Measurements from ENCODE around the gene HOOK2. TPM values are rescaled to one million over a fixed set of nuclear protein-coding genes. Genes with fewer than 3 reads are reported as not detected.
A peak's percentile ranks its signal among the peaks of the same experiment; 100 is the strongest.

HOOK2 gene
- total and polyA plus RNA-seq, 2 donors (not counting 1 experiment from before 2014, with no cell fraction given), result 6.6 to 26.6 TPM

DNA sequence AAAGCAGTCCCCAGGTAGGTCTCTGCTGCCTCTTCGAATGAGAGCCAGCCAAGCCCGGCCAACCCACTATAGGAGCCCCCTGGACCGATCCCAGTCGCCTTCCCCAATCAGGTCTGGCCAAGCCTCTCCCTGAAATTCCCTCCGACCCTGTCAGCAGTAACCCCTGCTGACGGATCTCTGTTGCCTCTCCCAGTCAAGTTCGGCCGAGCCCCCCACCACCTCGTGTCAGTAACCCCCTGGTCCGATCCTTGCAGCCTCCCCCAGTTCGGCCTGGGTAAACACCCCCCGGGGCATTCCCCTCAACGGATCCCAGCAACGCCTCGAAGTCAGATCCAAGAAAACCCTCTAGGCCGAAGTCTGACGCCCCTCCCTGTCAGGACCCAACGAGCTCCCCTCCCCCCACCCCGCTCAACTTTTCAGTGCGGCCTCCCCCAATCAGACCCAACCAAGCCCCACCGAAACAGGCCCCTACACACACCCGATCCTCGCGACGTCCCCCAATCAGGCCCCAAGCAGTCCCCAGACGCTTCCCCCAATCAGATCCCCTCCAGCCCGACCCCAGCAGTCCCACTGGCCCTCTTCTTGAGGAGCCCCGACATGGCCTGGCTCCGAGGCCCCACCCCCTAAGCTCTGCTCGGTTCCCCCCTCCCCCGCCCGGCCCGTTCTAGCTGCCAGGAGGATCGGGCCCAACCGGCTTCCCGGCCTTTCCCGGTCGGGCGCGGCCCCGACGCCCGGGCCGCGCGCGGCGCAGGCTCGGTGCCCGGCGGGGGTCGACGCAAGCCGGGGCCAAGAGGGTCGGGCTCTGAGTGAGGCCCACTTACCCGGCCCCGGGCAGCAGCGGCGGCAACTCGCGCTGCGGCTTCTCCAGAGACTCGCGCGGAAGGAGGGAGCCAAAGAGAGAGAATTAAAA is 53.4 kb downstream of the HOOK2 start:
- H3K27ac ChIP-seq (ENCODE audit: insufficient read depth, low read length), result peak overlapping the region; percentile 84
- H3K9ac ChIP-seq (ENCODE audit: insufficient read depth, low read length), result peak overlapping the region; percentile 92
- H3K4me1 ChIP-seq (ENCODE audit: control insufficient read depth, extremely low read depth, insufficient read depth, low read length), result peaks cover 11% of the 10 kb centered on the region
- no peaks in the 10 kb centered on the region for H3K27me3 ChIP-seq (ENCODE audit: control insufficient read depth, insufficient read depth, low read length)
- H4K20me1 ChIP-seq (ENCODE audit: control insufficient read depth, extremely low read depth, insufficient read depth, low read length), result no peaks in the 10 kb centered on the region
- peaks cover 58% of the 10 kb centered on the region for H3K79me2 ChIP-seq (ENCODE audit: control insufficient read depth, insufficient read depth, low read length)
- no peak for TF ChIP-seq EZH2 (IDR thresholded peaks at IDR 0.05; ENCODE audit: low read length, missing control alignments)
- TF ChIP-seq, protein P1, sequence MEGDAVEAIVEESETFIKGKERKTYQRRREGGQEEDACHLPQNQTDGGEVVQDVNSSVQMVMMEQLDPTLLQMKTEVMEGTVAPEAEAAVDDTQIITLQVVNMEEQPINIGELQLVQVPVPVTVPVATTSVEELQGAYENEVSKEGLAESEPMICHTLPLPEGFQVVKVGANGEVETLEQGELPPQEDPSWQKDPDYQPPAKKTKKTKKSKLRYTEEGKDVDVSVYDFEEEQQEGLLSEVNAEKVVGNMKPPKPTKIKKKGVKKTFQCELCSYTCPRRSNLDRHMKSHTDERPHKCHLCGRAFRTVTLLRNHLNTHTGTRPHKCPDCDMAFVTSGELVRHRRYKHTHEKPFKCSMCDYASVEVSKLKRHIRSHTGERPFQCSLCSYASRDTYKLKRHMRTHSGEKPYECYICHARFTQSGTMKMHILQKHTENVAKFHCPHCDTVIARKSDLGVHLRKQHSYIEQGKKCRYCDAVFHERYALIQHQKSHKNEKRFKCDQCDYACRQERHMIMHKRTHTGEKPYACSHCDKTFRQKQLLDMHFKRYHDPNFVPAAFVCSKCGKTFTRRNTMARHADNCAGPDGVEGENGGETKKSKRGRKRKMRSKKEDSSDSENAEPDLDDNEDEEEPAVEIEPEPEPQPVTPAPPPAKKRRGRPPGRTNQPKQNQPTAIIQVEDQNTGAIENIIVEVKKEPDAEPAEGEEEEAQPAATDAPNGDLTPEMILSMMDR (conservative IDR thresholded peaks at IDR 0.05 in 1 of 2, IDR thresholded peaks at IDR 0.05 in 1 of 2; ENCODE audit: low read depth in 1 of 2, low read length in 2 of 2), result no peak
- H3K4me2 ChIP-seq (ENCODE audit: extremely low read depth, insufficient read depth, low read length), result peak overlapping the region; percentile 80
- peak overlapping the region; percentile 67 to 88 (median 80) for H3K4me3 ChIP-seq (replicated peaks in 1 of 4; ENCODE audit: control extremely low read depth in 1 of 4, insufficient read depth in 1 of 4, low read depth in 3 of 4, low read length in 4 of 4)
- H3K36me3 ChIP-seq (ENCODE audit: control insufficient read depth, insufficient read depth, low read length), result peaks cover 8% of the 10 kb centered on the region
- no peaks in the 10 kb centered on the region for H3K9me3 ChIP-seq (ENCODE audit: control insufficient read depth, insufficient read depth, low read depth, low read length)
- peak; percentile 80 to 85 for DNase-seq (ENCODE audit: low read depth in 2 of 2)
- H2AFZ ChIP-seq (ENCODE audit: low read length), result no peak overlapping the region

- H3K27ac ChIP-seq (ENCODE audit: insufficient read depth, low read length), result peak overlapping the region; percentile 84
- H3K79me2 ChIP-seq (ENCODE audit: control insufficient read depth, insufficient read depth, low read length), result peaks cover 63% of the 10 kb centered on the region
- peaks cover 11% of the 10 kb centered on the region for H3K4me1 ChIP-seq (ENCODE audit: control insufficient read depth, extremely low read depth, insufficient read depth, low read length)
- peak overlapping the region; percentile 67 to 86 (median 80) for H3K4me3 ChIP-seq (replicated peaks in 1 of 4; ENCODE audit: control extremely low read depth in 1 of 4, insufficient read depth in 1 of 4, low read depth in 3 of 4, low read length in 4 of 4)
- peaks cover 11% of the 10 kb centered on the region for H3K36me3 ChIP-seq (ENCODE audit: control insufficient read depth, insufficient read depth, low read length)
- no peak overlapping the region for H2AFZ ChIP-seq (ENCODE audit: low read length)
- DNase-seq (ENCODE audit: low read depth in 2 of 2), result peak; percentile 22 to 25
- TF ChIP-seq, protein P1 (conservative IDR thresholded peaks at IDR 0.05 in 1 of 2, IDR thresholded peaks at IDR 0.05 in 1 of 2; ENCODE audit: low read depth in 1 of 2, low read length in 2 of 2), result no peak
- no peak for TF ChIP-seq EZH2 (IDR thresholded peaks at IDR 0.05; ENCODE audit: low read length, missing control alignments)
- H3K27me3 ChIP-seq (ENCODE audit: control insufficient read depth, insufficient read depth, low read length), result no peaks in the 10 kb centered on the region
- H3K9me3 ChIP-seq (ENCODE audit: control insufficient read depth, insufficient read depth, low read depth, low read length), result no peaks in the 10 kb centered on the region
- peak overlapping the region; percentile 92 for H3K9ac ChIP-seq (ENCODE audit: insufficient read depth, low read length)
- H3K4me2 ChIP-seq (ENCODE audit: extremely low read depth, insufficient read depth, low read length), result peak overlapping the region; percentile 80
- no peaks in the 10 kb centered on the region for H4K20me1 ChIP-seq (ENCODE audit: control insufficient read depth, extremely low read depth, insufficient read depth, low read length)
These were observed 54.3 kb downstream of the HOOK2 start for GRCh38 chr19:12720851-12721655.

DNA sequence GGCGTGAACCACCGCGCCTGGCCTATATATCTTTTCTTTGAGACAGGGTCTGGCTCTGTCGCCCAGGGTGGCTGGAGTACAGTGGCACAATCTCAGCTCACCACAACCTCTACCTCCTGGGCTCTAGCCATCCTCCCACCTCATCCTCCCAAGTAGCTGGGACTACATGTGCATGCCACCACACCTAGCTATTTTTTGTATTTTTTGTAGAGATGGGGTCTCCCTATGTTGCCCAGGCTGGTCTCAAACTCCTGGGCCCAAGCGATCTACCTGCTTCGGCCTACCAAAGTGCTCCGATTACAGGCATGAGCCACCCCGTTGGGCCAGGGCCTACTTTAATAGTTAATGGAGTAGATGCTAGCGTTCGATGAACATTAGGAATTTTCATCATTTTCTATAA is 55.1 kb downstream of the HOOK2 start:
- Histone ChIP-seq H3K4me3 (replicated peaks in 1 of 4; ENCODE audit: control extremely low read depth in 1 of 4, insufficient read depth in 1 of 4, low read depth in 3 of 4, low read length in 4 of 4) (peak overlapping the region; percentile 63 to 82 (median 73)), H3K36me3 (ENCODE audit: control insufficient read depth, insufficient read depth, low read length) (peaks cover 17% of the 10 kb centered on the region), H3K27me3 (ENCODE audit: control insufficient read depth, insufficient read depth, low read length) (no peaks in the 10 kb centered on the region), H3K9ac (ENCODE audit: insufficient read depth, low read length) (no peak overlapping the region), H3K9me3 (ENCODE audit: control insufficient read depth, insufficient read depth, low read depth, low read length) (no peaks in the 10 kb centered on the region), H3K4me2 (ENCODE audit: extremely low read depth, insufficient read depth, low read length) (peak overlapping the region; percentile 80), H3K4me1 (ENCODE audit: control insufficient read depth, extremely low read depth, insufficient read depth, low read length) (peaks cover 11% of the 10 kb centered on the region), H3K27ac (ENCODE audit: insufficient read depth, low read length) (peak overlapping the region; percentile 84), H4K20me1 (ENCODE audit: control insufficient read depth, extremely low read depth, insufficient read depth, low read length) (no peaks in the 10 kb centered on the region), H3K79me2 (ENCODE audit: control insufficient read depth, insufficient read depth, low read length) (peaks cover 67% of the 10 kb centered on the region), H2AFZ (ENCODE audit: low read length) (no peak overlapping the region)
- DNase-seq (ENCODE audit: low read depth in 2 of 2), result no peak
- TF ChIP-seq, protein P1 (conservative IDR thresholded peaks at IDR 0.05 in 1 of 2, IDR thresholded peaks at IDR 0.05 in 1 of 2; ENCODE audit: low read depth in 1 of 2, low read length in 2 of 2), result no peak
- no peak for TF ChIP-seq EZH2 (IDR thresholded peaks at IDR 0.05; ENCODE audit: low read length, missing control alignments)

All from fibroblast of lung (primary cell).